HL-60/S4 (cell line): ENCODE measurements around the gene GPX1.

Source experiments
- in situ Hi-C: fragments of 300-500 bp; cut with MboI; formaldehyde crosslinking; loops from 2 replicates; pipeline ENCODE4 v1.14.3; 2022; ENCODE audit warnings: low sequenced_read_pairs

The GPX1 gene

DNA sequence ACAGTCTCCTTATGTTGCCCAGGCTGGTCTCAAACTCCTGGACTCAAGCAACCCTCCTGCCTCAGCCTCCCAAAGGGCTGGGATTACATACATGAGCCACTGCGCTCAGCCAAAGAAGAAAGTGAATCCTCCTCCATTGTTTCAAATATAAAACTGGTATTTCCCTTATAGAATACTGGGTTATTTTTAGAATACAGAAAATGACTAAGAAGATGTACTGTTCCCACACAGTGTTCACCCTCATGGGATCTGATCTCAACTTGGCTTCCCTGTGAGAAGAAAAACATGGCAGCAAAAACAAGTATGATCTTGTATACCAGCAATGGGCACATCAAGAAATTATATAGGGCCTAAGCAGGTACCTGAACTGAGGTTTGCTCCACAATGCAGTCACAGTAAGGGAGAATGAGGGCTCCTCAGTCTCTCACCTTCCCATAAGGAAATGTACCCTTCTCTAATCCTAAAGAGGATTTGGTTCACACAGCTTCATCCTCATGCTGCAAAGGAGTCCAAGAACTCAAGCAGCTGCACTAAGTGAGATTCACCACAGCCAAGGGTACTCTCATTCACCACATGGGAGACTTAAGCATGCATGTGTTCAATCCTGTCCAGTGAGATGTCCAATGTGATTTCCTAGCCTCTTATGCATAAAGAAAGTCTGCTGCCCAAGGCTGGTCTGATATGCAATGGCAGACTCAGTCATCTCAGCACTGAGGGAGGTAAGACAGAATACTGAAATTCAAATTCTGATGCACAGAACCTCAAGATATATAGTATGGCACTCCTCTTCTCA, 44.1 kb downstream of the GPX1 start:
- in situ Hi-C loops, result no loop called here

GRCh38 chr3:49311283-49311682, 46.9 kb downstream of the GPX1 start:
- in situ Hi-C loops, result no loop called here

DNA sequence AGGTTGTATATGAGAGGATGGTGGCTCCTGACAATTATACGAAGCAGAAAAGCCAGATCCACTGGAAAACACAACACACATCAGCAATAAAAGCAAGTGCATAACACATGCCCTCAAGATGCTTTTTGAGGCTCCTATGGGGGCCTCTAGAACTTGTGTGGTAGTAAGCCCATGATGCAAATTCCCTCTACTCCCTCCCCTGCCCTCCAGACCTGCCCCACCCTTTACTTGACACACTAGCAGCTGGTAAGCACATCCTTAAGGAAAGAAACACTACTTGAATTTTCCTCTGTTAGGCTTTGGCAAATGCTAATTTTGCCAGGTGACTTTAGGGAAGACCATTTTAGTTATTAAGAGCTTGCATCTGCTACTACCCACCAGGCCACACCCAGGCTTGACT, 47.5 kb downstream of the GPX1 start:
- in situ Hi-C loops, result no loop called here
